B cell (primary cell): ENCODE measurements around the gene BRME1.
"Not testable (repeated sequence)": the region's sequence is repeated elsewhere in the genome, so short reads cannot be mapped to it uniquely, and the experiment has no call there.

Experiments used
- EZH2 ChIP-seq: IDR thresholded peaks from 2 replicates; pipeline ENCODE4 v1.6.1; 2012; ENCODE audit warnings: borderline replicate concordance, low read depth, mild to moderate bottlenecking, moderate library complexity, low read length; ENCODE audit not compliant: insufficient read depth, poor library complexity, severe bottlenecking
- TF ChIP-seq, protein P1 (sequence below): fragments of 200-600 bp; IDR thresholded peaks from one replicate; pipeline ENCODE4 v1.8.0; 2022; ENCODE audit warnings: antibody characterized with exemption, mild to moderate bottlenecking

DNA sequence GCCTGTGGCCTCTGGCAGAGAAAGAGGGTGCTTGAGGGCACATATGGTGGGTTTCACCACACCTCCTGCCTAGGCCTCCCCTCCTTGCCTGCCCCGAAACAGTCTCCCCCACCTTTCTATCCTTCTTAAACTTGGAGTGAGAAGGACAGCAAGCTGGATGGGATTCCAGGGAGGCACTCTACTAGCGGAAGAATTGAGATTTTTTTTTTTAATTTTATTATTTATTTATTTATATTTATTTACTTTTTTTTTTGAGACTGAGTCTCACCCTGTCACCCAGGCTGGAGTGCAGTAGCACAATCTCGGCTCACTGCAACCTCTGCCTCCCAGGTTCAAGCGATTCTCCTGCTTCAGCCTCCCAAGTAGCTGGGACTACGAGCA is 54.2 kb downstream of the BRME1 start:
- TF ChIP-seq, protein P1, sequence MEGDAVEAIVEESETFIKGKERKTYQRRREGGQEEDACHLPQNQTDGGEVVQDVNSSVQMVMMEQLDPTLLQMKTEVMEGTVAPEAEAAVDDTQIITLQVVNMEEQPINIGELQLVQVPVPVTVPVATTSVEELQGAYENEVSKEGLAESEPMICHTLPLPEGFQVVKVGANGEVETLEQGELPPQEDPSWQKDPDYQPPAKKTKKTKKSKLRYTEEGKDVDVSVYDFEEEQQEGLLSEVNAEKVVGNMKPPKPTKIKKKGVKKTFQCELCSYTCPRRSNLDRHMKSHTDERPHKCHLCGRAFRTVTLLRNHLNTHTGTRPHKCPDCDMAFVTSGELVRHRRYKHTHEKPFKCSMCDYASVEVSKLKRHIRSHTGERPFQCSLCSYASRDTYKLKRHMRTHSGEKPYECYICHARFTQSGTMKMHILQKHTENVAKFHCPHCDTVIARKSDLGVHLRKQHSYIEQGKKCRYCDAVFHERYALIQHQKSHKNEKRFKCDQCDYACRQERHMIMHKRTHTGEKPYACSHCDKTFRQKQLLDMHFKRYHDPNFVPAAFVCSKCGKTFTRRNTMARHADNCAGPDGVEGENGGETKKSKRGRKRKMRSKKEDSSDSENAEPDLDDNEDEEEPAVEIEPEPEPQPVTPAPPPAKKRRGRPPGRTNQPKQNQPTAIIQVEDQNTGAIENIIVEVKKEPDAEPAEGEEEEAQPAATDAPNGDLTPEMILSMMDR = not testable (repeated sequence)
- not testable (repeated sequence) for TF ChIP-seq EZH2
